Brain microvascular endothelial cell (primary cell): ENCODE data around the gene RBMS3.

Experiments used
- DNase-seq: peaks from one replicate; pipeline ENCODE4 v3.0.0-alpha.2; 2020
- H3K27ac ChIP-seq: fragments of 250-450 bp; sonication (Bioruptor Pico); 2 replicates; pipeline ENCODE4 v1.5.1; 2020; ENCODE audit warnings: mild to moderate bottlenecking, moderate library complexity
- H3K27me3 ChIP-seq: fragments of 250-450 bp; sonication (Bioruptor Pico); replicated peaks from 2 replicates; pipeline ENCODE4 v1.5.1; 2020; ENCODE audit warnings: mild to moderate bottlenecking
- H3K36me3 ChIP-seq: fragments of 250-450 bp; sonication (Bioruptor Pico); replicated peaks from 2 replicates; pipeline ENCODE4 v1.5.1; 2020; ENCODE audit warnings: mild to moderate bottlenecking
- H3K4me3 ChIP-seq: 2 replicates; pipeline ENCODE4 v1.5.1; 2011; ENCODE audit warnings: low read depth, mild to moderate bottlenecking, control low read depth, low read length, moderate library complexity
- CTCF ChIP-seq: IDR thresholded peaks from 2 replicates; pipeline ENCODE4 v1.5.1; 2011; ENCODE audit warnings: low read depth, mild to moderate bottlenecking, moderate library complexity, low read length, control low read depth, inconsistent platforms; ENCODE audit errors: missing control alignments
- in situ Hi-C: cut with HindIII; loops from 2 replicates; pipeline ENCODE4 v1.10.0; 2017; ENCODE audit warnings: low sequenced_read_pairs, low pct_ligation_motif_present

RBMS3 gene

GRCh38 chr3:29601861-29602585 is 321.2 kb downstream of the RBMS3 start:
- H3K27me3 ChIP-seq = no peaks in the 10 kb centered on the region
- H3K27ac ChIP-seq = no peak overlapping the region
- no peak for TF ChIP-seq CTCF
- DNase-seq = no peak
- no peak overlapping the region for H3K4me3 ChIP-seq
- in situ Hi-C loops = no loop called here
- H3K36me3 ChIP-seq = no peaks in the 10 kb centered on the region

- DNase-seq = peak; percentile 15
- no peak for TF ChIP-seq CTCF
- Histone ChIP-seq H3K27me3 (no peaks in the 10 kb centered on the region), H3K4me3 (no peak overlapping the region), H3K27ac (no peak overlapping the region), H3K36me3 (no peaks in the 10 kb centered on the region)
- in situ Hi-C loops = no loop called here
Measured at GRCh38 chr3:29605845-29606244, 325.0 kb downstream of the RBMS3 start.

GRCh38 chr3:29606416-29606815 is 325.5 kb downstream of the RBMS3 start:
- in situ Hi-C loops = no loop called here
- no peaks in the 10 kb centered on the region for H3K27me3 ChIP-seq
- H3K36me3 ChIP-seq = no peaks in the 10 kb centered on the region
- no peak for TF ChIP-seq CTCF
- H3K27ac ChIP-seq = no peak overlapping the region
- DNase-seq = no peak
- H3K4me3 ChIP-seq = no peak overlapping the region

GRCh38 chr3:29608414-29609327 is 327.8 kb downstream of the RBMS3 start:
- Histone ChIP-seq H3K27me3 (no peaks in the 10 kb centered on the region), H3K27ac (no peak overlapping the region), H3K4me3 (no peak overlapping the region), H3K36me3 (no peaks in the 10 kb centered on the region)
- in situ Hi-C loops = no loop called here
- TF ChIP-seq CTCF = no peak
- DNase-seq = no peak

GRCh38 chr3:29609328-29609811 is 328.5 kb downstream of the RBMS3 start:
- Histone ChIP-seq H3K27me3 (no peaks in the 10 kb centered on the region), H3K36me3 (no peaks in the 10 kb centered on the region), H3K4me3 (no peak overlapping the region), H3K27ac (no peak overlapping the region)
- in situ Hi-C loops = no loop called here
- no peak for TF ChIP-seq CTCF
- no peak for DNase-seq
